ENCODE results near the gene TRMU.

- TF ChIP-seq YY1 (IDR thresholded peaks at IDR 0.05; ENCODE audit: insufficient read depth, insufficient read length) (no peak), ZNF274 (IDR thresholded peaks at IDR 0.05; ENCODE audit: low read depth, low read length) (no peak)
Measured at GRCh38 chr22:46292173-46292572, 43.3 kb upstream of the TRMU start.
